Panc1 (cell line): ENCODE measurements around the gene ZNF226.

Source experiments
- CTCF ChIP-seq: fragments of 450-650 bp; IDR thresholded peaks from 2 replicates; pipeline ENCODE4 v1.5.1; 2017; ENCODE audit warnings: mild to moderate bottlenecking
- POLR2AphosphoS5 ChIP-seq: IDR thresholded peaks from 2 replicates; pipeline ENCODE4 v1.6.1; 2012; ENCODE audit warnings: mild to moderate bottlenecking, low read depth, low read length, moderate library complexity
- REST ChIP-seq, 2 experiments: IDR thresholded peaks; 2 replicates each; pipeline ENCODE4 v1.6.1; 2011 to 2012; ENCODE audit warnings: low read depth in 2 of 2, control low read depth in 1 of 2, low read length in 1 of 2, mild to moderate bottlenecking in 1 of 2, moderate library complexity in 1 of 2; ENCODE audit not compliant: insufficient read depth in 1 of 2
- SIN3A ChIP-seq: IDR thresholded peaks from 2 replicates; pipeline ENCODE4 v1.6.1; 2012; ENCODE audit warnings: low read depth, mild to moderate bottlenecking, low read length, moderate library complexity, borderline replicate concordance; ENCODE audit not compliant: insufficient read depth

- no peak for TF ChIP-seq CTCF
- TF ChIP-seq POLR2AphosphoS5, result no peak
- TF ChIP-seq REST (IDR thresholded peaks at IDR 0.05; ENCODE audit: insufficient read depth in 1 of 2, low read depth in 2 of 2, low read length in 1 of 2), result no peak
- no peak for TF ChIP-seq SIN3A
These were observed 25.1 kb downstream of the ZNF226 start for GRCh38 chr19:44190020-44190419.
